GM19397 (cell line): ENCODE measurements around the gene PRPSAP1.

Source experiments
- ATAC-seq: cut with Tn5 transposase; IDR thresholded peaks from one replicate; pipeline ENCODE4 v1.9.1; 2021; ENCODE audit warnings: mild to moderate bottlenecking, moderate library complexity; ENCODE audit not compliant: unreplicated experiment

Gene PRPSAP1

DNA sequence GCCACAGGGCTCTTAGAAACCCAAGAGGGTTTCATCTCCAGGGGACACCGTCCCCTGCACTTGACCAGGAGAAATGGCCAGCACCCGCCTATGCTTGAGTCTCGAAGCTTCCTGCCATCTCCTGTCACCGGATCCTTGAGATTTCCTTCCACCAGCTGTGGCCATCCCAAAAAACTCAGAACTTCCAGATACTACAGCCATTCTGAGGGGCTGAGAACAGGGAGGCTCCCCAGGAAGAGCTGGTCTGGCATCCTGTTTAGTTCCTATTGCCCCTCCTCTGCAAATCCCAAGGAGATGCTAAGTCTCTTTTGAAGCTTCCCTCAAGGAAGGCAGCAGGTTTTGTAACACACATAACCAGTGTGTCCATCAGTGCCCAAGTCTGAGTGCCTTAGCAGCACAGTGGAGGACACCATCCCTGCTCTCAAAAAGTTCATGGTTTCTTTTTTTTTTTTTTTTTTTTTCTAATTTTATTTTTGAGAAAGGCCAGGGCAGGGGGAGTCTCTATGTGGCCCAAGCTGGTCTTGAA lies 86.6 kb downstream of the PRPSAP1 start:
- no peak for ATAC-seq

DNA sequence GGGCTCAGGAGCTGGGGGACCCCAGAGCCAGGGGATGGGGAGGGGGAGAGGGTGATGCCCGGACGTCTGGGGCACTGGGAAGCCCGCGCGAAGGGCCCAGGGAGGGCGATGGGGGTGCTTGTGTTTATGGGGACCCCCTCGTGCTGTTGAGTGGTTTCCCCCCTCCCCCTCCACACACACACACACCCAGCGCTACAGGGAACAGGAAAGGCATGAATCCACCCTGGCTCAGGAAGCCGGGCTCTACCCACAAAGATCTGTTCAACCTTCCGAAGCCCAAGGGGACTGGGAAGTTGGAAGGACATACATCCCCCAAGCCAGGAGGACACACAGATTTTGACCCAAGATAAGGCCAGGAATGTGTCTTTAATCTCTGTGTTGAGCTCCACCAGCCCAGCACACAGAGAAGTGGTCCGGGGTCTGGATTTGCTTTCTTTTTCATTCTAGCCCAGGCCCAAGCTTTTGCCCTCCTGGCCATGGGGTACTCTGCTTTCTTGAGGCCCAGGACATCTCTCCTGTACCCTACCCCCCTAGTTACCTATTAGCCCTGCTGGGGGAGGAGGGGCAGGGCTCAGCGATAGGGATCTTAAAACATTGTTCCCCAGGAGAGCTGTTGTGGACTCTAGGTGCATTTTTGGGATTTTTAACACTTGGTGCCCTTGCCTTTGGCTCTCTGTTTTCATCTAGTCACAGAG lies 87.3 kb downstream of the PRPSAP1 start:
- no peak for ATAC-seq

DNA sequence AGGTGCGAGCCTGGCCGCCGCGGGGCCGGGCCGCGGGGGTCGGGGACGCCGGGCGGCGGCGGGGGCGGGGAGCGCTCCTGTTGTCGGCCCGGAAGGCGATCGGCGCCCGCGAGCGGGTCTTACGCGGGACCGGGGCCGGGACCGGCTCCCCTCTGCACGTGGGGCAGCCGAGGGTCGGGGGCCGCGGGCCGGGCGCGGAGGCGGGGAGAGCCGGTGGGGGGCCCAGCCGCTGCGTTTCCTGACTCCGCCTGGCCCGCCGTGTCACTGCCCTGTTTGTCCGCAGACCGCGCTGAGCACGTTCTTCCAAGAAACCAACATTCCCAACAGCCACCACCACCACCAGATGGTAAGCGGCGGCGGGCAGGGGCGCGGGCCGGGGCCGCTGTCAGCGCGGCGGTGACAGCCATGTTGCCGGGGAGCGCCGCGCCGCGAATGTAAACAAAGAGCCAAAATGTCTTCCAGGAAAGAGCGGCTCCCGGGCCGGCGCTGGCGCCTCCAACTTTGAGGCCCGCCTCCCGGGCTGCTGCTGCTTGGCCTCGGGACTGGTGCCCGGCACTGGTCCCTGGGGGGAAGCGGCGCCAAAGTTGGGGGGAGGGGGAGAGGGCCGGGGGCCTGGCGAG lies 88.0 kb downstream of the PRPSAP1 start:
- ATAC-seq = peak; percentile 0

DNA sequence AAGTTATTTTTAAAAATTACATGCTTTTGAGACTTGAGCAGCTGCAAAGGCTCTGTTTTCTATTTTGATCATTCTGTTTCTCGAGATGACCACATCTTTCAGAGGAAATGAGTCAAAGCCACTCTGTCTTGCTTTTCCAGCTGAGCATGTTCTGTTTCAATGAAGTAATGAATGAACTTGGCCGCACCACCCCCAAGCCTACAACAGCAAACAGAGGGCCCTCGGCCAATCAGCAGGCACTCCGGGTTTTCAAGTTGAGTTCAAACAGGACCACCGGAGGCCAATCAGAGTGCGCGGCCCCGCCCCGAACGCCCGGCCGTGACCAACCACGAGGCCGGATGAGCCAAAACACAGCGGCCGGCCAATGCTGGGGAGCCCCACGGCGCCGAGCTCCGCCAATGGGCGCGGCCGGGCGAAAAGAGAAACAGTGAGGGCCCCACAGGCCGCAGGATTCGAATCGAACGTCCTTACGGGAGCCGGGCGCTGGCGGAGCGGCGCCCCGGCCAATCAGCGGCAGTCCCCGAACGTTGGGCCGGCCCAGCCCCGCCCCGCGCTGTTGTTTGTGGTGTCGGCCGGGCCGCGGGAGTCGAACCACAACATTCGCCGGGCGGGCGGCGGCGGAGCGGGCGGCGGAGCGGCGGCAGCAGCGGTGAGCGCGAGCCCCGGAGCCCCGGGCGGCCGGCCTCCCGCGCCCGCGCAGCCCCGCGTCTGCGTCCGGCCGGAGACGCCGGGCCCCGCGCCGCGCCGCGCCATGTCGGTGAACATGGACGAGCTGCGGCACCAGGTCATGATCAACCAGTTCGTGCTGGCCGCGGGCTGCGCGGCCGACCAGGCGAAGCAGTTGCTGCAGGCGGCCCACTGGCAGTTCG lies 88.7 kb downstream of the PRPSAP1 start, which contains the start of gene UBALD2:
Gene UBALD2 (plus strand): TSS at position 594 of the 869 bp plus-strand sequence. CDS start 158 bp downstream, at position 752.
- peak; percentile 75 for ATAC-seq

DNA sequence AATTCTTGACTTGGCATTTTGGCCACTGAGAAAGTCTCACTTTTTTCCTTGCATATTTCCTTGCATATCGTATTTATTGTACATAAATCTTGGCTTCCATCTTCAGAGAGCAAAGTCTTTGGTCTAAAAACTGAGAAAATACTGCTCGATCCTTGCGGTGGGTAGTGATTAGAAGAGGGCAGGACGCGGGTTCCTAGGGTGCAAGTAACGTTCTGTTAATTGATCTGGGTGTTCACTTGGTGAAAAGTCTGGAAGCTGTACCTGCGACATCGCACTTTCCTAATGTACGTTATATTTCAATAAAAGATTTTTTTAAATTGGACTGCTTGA lies 89.3 kb downstream of the PRPSAP1 start:
- no peak for ATAC-seq

DNA sequence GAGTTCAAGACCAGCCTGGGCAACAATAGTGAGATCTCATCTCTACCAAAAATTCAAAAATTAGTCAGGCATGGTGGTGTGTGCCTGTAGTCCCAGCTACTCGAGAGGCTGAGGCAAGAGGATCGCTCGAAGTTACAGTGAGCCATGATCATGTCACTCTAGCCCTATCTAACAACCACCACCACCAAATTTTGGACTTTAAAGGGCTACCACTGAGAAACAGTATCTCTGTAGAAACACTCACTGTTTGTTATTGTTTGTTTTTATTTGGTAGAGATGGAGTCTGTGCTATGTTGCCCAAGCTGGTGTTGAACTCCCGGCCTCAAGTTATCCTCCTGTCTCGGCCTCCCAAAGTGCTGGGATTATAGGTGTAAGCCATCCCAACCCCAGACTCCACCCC lies 89.8 kb downstream of the PRPSAP1 start:
- no peak for ATAC-seq

DNA sequence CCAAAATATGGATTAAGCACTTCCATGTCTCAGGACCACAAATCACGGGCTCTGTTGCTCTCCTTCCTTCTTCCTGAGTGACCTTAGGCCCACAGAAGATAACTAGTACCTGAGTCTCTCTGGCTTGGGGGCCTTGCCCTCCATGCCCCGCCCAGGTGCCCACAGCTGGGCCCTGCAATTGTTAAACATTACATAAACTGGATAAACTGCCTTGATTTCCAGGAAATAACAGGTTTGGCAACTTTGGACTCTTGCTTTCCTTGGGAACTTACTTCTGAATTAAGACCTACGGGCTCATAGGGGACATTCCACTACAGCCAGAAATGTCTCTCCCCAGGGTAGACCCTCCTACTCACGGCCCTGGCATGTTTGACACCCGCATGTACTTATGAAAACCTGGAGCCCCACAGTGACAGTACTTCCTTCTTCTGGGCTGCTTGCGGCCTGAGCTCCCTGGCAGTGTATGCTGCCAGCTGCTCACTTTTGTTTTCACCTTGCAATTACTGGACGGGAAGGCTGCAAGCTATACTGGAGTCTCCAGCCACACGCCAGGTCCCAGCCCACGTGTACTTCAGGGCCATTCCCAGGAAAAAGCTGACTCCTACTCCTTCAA lies 90.9 kb downstream of the PRPSAP1 start:
- no peak for ATAC-seq

DNA sequence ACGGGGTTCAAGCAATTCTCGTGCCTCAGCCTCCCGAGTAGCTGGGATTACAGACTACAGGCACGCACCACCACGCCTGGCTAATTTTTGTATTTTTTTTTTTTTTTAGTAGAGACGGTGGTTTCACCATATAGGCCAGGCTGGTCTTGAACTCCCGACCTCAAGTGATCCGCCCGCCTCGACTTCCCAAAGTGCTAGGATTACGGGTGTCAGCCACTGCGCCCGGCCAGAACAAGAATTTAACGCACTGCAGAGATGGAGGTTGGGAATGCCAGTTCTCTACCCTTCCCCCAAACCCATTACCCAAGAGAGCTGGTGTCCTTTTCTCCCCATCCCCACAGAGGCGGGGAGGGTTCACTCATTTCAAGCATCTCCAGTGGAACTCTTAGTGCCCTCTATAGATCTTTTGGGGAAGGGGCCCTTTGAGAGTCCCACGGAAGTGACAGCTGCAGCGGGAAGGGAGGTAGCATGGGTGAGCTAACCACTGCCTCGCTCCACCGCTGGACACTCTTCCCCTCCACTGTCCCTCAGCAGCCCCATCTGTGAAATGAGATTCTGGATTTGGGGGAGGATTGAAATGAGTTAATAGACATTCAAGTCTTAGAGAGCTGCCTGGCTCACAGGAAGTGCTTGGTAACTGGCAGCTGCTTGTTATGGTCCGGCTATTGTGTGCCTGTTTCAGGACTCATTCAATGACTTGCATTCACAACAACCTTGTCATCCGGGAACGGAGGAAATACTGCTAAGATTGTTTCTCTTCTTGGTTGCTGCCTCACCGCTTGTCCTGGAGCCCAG lies 92.1 kb downstream of the PRPSAP1 start:
- ATAC-seq = no peak

DNA sequence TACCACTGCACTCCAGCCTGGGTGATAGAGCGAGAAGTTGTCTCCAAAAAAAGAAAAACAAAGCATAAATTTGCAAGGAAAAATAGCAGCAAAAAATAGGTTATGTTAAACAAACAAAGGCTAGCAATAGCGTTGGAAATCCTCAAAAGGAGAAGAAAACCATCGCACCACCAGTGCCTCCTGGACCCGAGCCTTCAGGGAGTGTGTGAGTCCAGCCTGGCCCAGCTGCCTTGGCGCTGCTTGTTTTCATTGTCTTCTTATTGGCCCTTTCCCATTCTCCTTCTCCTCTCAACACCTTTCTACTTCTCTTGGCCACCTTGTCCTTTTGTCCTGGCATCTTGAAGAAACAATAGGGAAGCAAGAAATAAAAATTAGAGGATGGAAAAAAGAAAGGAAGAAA lies 93.0 kb downstream of the PRPSAP1 start:
- ATAC-seq = no peak

DNA sequence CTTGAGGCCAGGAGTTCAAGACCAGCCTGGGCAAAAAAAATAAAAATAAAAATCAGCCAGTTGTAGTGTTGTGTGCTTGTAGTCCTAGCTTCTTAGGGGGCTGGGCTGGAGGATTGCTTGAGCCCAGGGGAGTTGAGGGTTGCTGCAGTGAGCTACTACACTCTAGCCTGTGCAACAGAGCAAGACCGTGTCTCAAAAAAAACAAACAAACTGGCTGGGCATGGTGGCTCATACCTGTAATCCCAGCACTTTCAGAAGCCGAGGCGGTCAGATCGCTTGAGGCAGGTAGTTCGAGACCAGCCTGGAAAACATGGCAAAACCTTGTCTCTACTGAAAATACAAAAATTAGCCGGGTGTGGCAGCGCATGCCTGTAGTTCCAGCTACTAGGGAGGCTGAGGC lies 93.5 kb downstream of the PRPSAP1 start:
- no peak for ATAC-seq
